ENCODE data around the gene GPR32. TPM values are rescaled to one million over a fixed set of nuclear protein-coding genes. Genes with fewer than 3 reads are reported as not detected.

GPR32 gene
- total RNA-seq, 1 experiment from 2014 or later: not detected

DNA sequence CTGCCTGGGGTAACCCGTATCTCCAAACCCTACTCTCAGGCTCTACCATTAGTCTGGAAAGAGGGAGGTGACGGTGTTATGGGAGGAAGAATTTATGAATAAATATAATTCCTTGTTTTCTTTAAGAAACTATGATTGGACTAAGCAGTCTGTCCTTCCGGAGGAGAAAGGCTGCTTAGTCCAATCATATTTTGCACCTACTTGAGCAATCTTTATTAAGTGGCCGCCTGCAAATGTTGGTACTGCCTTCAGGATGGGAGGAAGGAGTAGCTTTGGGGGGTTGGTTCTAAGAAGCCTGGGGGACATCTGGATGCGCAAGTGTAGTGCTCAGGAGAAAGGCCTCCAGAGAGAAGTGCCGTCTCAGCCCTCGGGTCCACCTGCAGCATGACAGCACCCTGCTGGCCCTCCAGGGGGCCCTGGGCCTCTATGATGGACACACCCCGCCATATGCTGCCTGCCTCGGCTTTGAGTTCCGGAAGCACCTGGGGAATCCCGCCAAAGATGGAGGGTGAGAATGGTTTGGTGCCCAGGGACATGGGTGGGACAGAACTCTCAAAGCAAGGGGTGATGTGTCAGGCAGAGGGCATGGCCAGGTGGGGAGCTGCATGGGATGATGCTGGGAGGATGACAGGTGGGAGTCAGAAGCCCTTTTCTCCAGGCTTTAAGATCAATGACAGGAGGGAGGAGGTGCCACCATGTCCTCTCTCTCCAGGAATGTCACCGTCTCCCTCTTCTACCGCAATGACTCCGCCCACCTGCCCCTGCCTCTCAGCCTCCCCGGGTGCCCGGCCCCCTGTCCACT is 24.0 kb downstream of the GPR32 start (continued):
- no peak for TF ChIP-seq ZNF138 (CRISPR knock-in tag; conservative IDR thresholded peaks at IDR 0.05)
- 0 out of 2 replicates have a peak, but pooled peaks have one; percentile 6 for TF ChIP-seq ZNF423 (CRISPR knock-in tag; IDR thresholded peaks at IDR 0.05)
- 0 out of 2 replicates have a peak, but pooled peaks have one; percentile 7 for TF ChIP-seq NR2C2 (CRISPR knock-in tag; IDR thresholded peaks at IDR 0.05)
- TF ChIP-seq, protein P1, sequence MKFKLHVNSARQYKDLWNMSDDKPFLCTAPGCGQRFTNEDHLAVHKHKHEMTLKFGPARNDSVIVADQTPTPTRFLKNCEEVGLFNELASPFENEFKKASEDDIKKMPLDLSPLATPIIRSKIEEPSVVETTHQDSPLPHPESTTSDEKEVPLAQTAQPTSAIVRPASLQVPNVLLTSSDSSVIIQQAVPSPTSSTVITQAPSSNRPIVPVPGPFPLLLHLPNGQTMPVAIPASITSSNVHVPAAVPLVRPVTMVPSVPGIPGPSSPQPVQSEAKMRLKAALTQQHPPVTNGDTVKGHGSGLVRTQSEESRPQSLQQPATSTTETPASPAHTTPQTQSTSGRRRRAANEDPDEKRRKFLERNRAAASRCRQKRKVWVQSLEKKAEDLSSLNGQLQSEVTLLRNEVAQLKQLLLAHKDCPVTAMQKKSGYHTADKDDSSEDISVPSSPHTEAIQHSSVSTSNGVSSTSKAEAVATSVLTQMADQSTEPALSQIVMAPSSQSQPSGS (CRISPR knock-in tag; IDR thresholded peaks at IDR 0.05; ENCODE audit: borderline replicate concordance, low read depth): no peak
- TF ChIP-seq ZNF416 (CRISPR knock-in tag; IDR thresholded peaks at IDR 0.05): peak; percentile 46; the same call in 1 of the 2 replicates
- TF ChIP-seq, protein P2, sequence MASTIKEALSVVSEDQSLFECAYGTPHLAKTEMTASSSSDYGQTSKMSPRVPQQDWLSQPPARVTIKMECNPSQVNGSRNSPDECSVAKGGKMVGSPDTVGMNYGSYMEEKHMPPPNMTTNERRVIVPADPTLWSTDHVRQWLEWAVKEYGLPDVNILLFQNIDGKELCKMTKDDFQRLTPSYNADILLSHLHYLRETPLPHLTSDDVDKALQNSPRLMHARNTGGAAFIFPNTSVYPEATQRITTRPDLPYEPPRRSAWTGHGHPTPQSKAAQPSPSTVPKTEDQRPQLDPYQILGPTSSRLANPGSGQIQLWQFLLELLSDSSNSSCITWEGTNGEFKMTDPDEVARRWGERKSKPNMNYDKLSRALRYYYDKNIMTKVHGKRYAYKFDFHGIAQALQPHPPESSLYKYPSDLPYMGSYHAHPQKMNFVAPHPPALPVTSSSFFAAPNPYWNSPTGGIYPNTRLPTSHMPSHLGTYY (CRISPR knock-in tag; IDR thresholded peaks at IDR 0.05): peak; percentile 55
- no peak for TF ChIP-seq NR1H2 (CRISPR knock-in tag; IDR thresholded peaks at IDR 0.05)
- no peak for TF ChIP-seq RORB (CRISPR knock-in tag; IDR thresholded peaks at IDR 0.05)
- no peak for TF ChIP-seq GTF2I (CRISPR knock-in tag; conservative IDR thresholded peaks at IDR 0.05)
- no peak for TF ChIP-seq ZNF396 (CRISPR knock-in tag; IDR thresholded peaks at IDR 0.05; ENCODE audit: borderline replicate concordance)
- TF ChIP-seq JUN (CRISPR knock-in tag; IDR thresholded peaks at IDR 0.05): 0 out of 2 replicates have a peak, but pooled peaks have one; percentile 25
- peak; percentile 64; the same call in 1 of the 2 replicates for TF ChIP-seq ZNF425 (CRISPR knock-in tag; conservative IDR thresholded peaks at IDR 0.05)

DNA sequence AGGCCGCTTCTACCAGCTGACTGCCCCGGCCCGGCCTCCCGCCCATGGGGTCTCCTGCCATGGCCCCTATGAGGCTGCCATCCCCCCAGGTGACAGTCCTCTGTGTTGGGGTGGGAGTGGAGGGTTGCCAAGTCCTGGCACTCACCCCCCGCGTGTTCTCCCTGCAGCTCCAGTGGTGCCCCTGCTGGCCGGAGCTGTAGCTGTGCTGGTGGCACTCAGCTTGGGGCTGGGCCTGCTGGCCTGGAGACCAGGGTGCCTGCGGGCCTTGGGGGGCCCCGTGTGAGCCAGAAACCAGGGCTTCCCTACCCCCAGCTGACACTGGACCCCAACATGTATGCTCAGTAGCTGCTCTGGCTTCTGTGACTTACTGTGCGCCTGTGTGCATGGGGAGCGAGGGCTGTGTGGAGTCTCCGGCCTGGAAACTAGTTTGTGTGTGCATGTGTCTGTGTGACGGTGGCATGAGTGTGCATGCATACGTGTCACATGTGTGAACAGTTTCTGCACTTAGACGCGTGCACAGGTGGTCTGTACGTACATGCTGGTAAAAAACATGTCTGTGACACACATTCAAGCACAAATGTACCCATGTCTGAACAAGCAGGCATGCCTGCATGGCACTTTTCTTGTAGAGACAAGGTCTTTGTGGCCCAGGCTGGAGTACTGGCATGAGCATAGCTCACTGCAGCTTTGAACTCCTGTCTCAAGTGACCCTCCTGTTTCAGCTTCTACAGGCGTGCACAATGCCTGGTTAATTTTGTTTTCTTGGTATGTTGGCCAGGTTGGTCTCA is 24.8 kb downstream of the GPR32 start:
- peak; percentile 36 for DNase-seq (ENCODE audit: low spot score)
- peaks cover 22% of the 10 kb centered on the region for H3K36me3 Mint-ChIP-seq
- no peak overlapping the region for H3K4me3 Mint-ChIP-seq
- peaks cover 16% of the 10 kb centered on the region for H3K27me3 Mint-ChIP-seq (ENCODE audit: low read depth)
- ATAC-seq: peak; percentile 28
- CTCF ChIA-PET: interaction anchor here (0.6 to 5.1 kb wide), 8 partner anchors 12 to 481 kb away, joined by 3 to 38 read pairs (median 4); no protein-coding TSS in a partner anchor
- no peaks in the 10 kb centered on the region for H3K9me3 Mint-ChIP-seq
- POLR2A ChIA-PET: interaction anchor here (0.8 to 1.5 kb wide), 5 partner anchors 10 to 127 kb away, joined by 3 to 6 read pairs (median 5); no protein-coding TSS in a partner anchor
- peaks cover 12% of the 10 kb centered on the region for H3K4me1 Mint-ChIP-seq
- peak overlapping the region; percentile 57; the same call in 1 of the 2 replicates for H3K27ac Mint-ChIP-seq
- TF ChIP-seq, protein P1 (CRISPR knock-in tag; IDR thresholded peaks at IDR 0.05; ENCODE audit: borderline replicate concordance, low read depth): no peak
- TF ChIP-seq AFF4 (CRISPR knock-in tag; IDR thresholded peaks at IDR 0.05; ENCODE audit: borderline replicate concordance) (peak; percentile 87), ZNF232 (CRISPR knock-in tag; IDR thresholded peaks at IDR 0.05) (peak; percentile 45; the same call in 1 of the 2 replicates), EMX1 (CRISPR knock-in tag; IDR thresholded peaks at IDR 0.05) (peak; percentile 91), IRF2 (CRISPR knock-in tag; IDR thresholded peaks at IDR 0.05; ENCODE audit: borderline replicate concordance, low read depth) (0 out of 2 replicates have a peak, but pooled peaks have one; percentile 80), ZNF423 (CRISPR knock-in tag; IDR thresholded peaks at IDR 0.05) (peak; percentile 31; the same call in 1 of the 2 replicates), ZNF512 (CRISPR knock-in tag; IDR thresholded peaks at IDR 0.05; ENCODE audit: borderline replicate concordance) (0 out of 2 replicates have a peak, but pooled peaks have one; percentile 82), NR3C1 (CRISPR knock-in tag; conservative IDR thresholded peaks at IDR 0.05; ENCODE audit: low read depth) (no peak)
- TF ChIP-seq, protein P2 (CRISPR knock-in tag; IDR thresholded peaks at IDR 0.05): peak; percentile 79; the same call in 1 of the 2 replicates
